GM12878 (cell line): ENCODE results near the gene HTRA3. TPM values are rescaled to one million over a fixed set of nuclear protein-coding genes. Genes with fewer than 3 reads are reported as not detected.

Experiments used
- ATAC-seq: fragments of 200-7000 bp; cut with Tn5 transposase; 3 replicates; pipeline ENCODE4 v1.9.1; 2020; ENCODE audit warnings: mild to moderate bottlenecking, moderate library complexity
- BruUV-seq: library from RNA; stranded (reverse); fragments of 400-500 nt; replicated peaks from 2 replicates; lab custom pipeline; 2021; lab: Mats Ljungman, UMichigan
- CTCF ChIA-PET: fragments of 300-600 bp; sonication (Branson Sonifier 250); formaldehyde crosslinking; extraction: SDS; loops from one replicate; lab custom pipeline; 2021; ENCODE audit warnings: inconsistent platforms; lab: Yijun Ruan, JAX
- POLR2A ChIA-PET: fragments of 350-600 bp; formaldehyde crosslinking; extraction: SDS; loops from one replicate; lab custom pipeline; 2021; ENCODE audit warnings: inconsistent platforms; lab: Charles Lee
- RAD21 ChIA-PET: fragments of 300-600 bp; sonication (Branson Sonifier 250); formaldehyde crosslinking; loops from one replicate; lab custom pipeline; 2023; ENCODE audit warnings: antibody characterized with exemption; ENCODE audit not compliant: unreplicated experiment; lab: Charles Lee
- SMC1A ChIA-PET: fragments of 300-600 bp; sonication (Branson Sonifier 250); formaldehyde crosslinking; loops from one replicate; lab custom pipeline; 2023; ENCODE audit not compliant: unreplicated experiment, uncharacterized antibody; lab: Charles Lee
- DNase-seq: peaks from one replicate; pipeline ENCODE4 v3.0.0-alpha.2; 2011; ENCODE audit warnings: low read depth, low spot score
- FAIRE-seq: peaks from 3 replicates; lab custom pipeline; 2011; peaks lifted over from hg19 to GRCh38; lab: Jason Lieb, UNC
- H2AFZ ChIP-seq: 2 replicates; pipeline ENCODE4 v1.6.0; 2011; ENCODE audit warnings: low read depth, low read length, control low read depth; ENCODE audit not compliant: control insufficient read depth
- H3K27ac ChIP-seq: 2 replicates; pipeline ENCODE4 v1.5.1; 2011; ENCODE audit warnings: control low read depth; ENCODE audit not compliant: control insufficient read depth, insufficient read depth
- H3K27me3 ChIP-seq, 2 experiments: replicated peaks in 1 of 2; 2 replicates each; pipeline versions ENCODE4 v1.6.0 to v1.6.1; 2011; ENCODE audit warnings: low read length in 1 of 2; ENCODE audit not compliant: control insufficient read depth in 2 of 2, insufficient read depth in 2 of 2
- H3K36me3 ChIP-seq, 2 experiments: 2 replicates each; pipeline ENCODE4 v1.5.1; 2011; ENCODE audit warnings: low read length in 1 of 2; ENCODE audit not compliant: control insufficient read depth in 2 of 2, insufficient read depth in 2 of 2
- H3K4me1 ChIP-seq: 2 replicates; pipeline ENCODE4 v1.6.1; 2011; ENCODE audit warnings: mild to moderate bottlenecking, low read length, moderate library complexity, mixed read lengths; ENCODE audit not compliant: control insufficient read depth, insufficient read depth
- H3K4me2 ChIP-seq: 2 replicates; pipeline ENCODE4 v1.6.0; 2011; ENCODE audit warnings: control low read depth; ENCODE audit not compliant: control insufficient read depth, insufficient read depth
- H3K4me3 ChIP-seq: fragments of 200-600 bp; sonication (generic); 2 replicates; pipeline ENCODE4 v1.5.1; 2016
- H3K79me2 ChIP-seq: 2 replicates; pipeline ENCODE4 v1.6.0; 2011; ENCODE audit warnings: low read length; ENCODE audit not compliant: control insufficient read depth, insufficient read depth
- H3K9ac ChIP-seq: 2 replicates; pipeline ENCODE4 v1.8.0; 2011; ENCODE audit warnings: low read length, control low read depth, mixed read lengths; ENCODE audit not compliant: control insufficient read depth, insufficient read depth
- H3K9me3 ChIP-seq: replicated peaks from 3 replicates; pipeline ENCODE4 v1.5.1; 2011; ENCODE audit warnings: mild to moderate bottlenecking, low read length; ENCODE audit not compliant: control insufficient read depth, insufficient read depth
- H4K20me1 ChIP-seq: 2 replicates; pipeline ENCODE4 v1.6.0; 2011; ENCODE audit not compliant: control insufficient read depth, insufficient read depth
- CHD2 ChIP-seq: IDR thresholded peaks from 2 replicates; pipeline ENCODE4 v1.6.1; 2011; ENCODE audit warnings: low read depth, low read length, improper control_type of control experiment, borderline replicate concordance
- EED ChIP-seq: sonication (generic); IDR thresholded peaks from 2 replicates; pipeline ENCODE4 v1.6.1; 2016; ENCODE audit warnings: antibody characterized with exemption, low read depth
- EP300 ChIP-seq, 2 experiments: fragments of 150-350 bp in 1 of 2; IDR thresholded peaks; 2 replicates each; pipeline ENCODE4 v1.6.1; 2011 to 2012; ENCODE audit warnings: low read depth in 2 of 2, low read length in 2 of 2, borderline replicate concordance in 1 of 2, improper control_type of control experiment in 1 of 2, inconsistent platforms in 1 of 2; ENCODE audit not compliant: control insufficient read depth in 1 of 2
- ETV6 ChIP-seq, 2 experiments: fragments of 450-650 bp in 1 of 2; IDR thresholded peaks in 1 of 2; conservative IDR thresholded peaks in 1 of 2; 2 replicates each; pipeline ENCODE4 v1.6.1; 2014; ENCODE audit warnings: antibody characterized with exemption in 1 of 2, borderline replicate concordance in 1 of 2, low read depth in 1 of 2, mild to moderate bottlenecking in 1 of 2, moderate library complexity in 1 of 2
- LARP7 ChIP-seq: fragments of 450-650 bp; IDR thresholded peaks from 2 replicates; pipeline ENCODE4 v1.6.1; 2017; ENCODE audit warnings: mild to moderate bottlenecking
- NBN ChIP-seq: fragments of 450-650 bp; IDR thresholded peaks from 2 replicates; pipeline ENCODE4 v1.6.1; 2016
- POLR2A ChIP-seq: IDR thresholded peaks from 2 replicates; pipeline ENCODE4 v1.6.1; 2011; ENCODE audit warnings: low read depth, mild to moderate bottlenecking, low read length
- RCOR1 ChIP-seq: conservative IDR thresholded peaks from 2 replicates; pipeline ENCODE4 v1.6.1; 2012; ENCODE audit warnings: low read depth, low read length, improper control_type of control experiment
- RFX5 ChIP-seq: IDR thresholded peaks from 2 replicates; pipeline ENCODE4 v1.6.1; 2011; ENCODE audit warnings: low read depth, low read length, improper control_type of control experiment
- RUNX3 ChIP-seq: IDR thresholded peaks from 2 replicates; pipeline ENCODE4 v1.6.1; 2012; ENCODE audit warnings: low read length, inconsistent platforms
- SMC3 ChIP-seq: IDR thresholded peaks from 2 replicates; pipeline ENCODE4 v1.6.1; 2011; ENCODE audit warnings: low read length, improper control_type of control experiment, borderline replicate concordance
- YY1 ChIP-seq: IDR thresholded peaks from 2 replicates; pipeline ENCODE4 v1.6.1; 2011; ENCODE audit warnings: low read depth, mild to moderate bottlenecking, low read length
- ZNF24 ChIP-seq: fragments of 450-650 bp; IDR thresholded peaks from 2 replicates; pipeline ENCODE4 v1.6.1; 2017; ENCODE audit warnings: antibody characterized with exemption, mild to moderate bottlenecking
- whole genome bisulfite sequencing: methylation state at CpG from one replicate; pipeline ENCODE4 v1.1.6; 2016; ENCODE audit warnings: low lambda C conversion rate; ENCODE audit not compliant: insufficient replicate concordance, insufficient coverage; ENCODE audit errors: missing lambda C conversion rate; 5-methylcytosine and 5-hydroxymethylcytosine counted together
- in situ Hi-C: fragments of 300-500 bp; cut with MboI; formaldehyde crosslinking; loops from 9 replicates; pipeline ENCODE4 v1.14.3; 2018; ENCODE audit warnings: mixed read lengths
- intact Hi-C: fragments of 100-400 bp; cut with micrococcal nuclease; formaldehyde crosslinking; loops from one replicate; pipeline ENCODE4 v1.14.2; 2022; ENCODE audit not compliant: unreplicated experiment
- polyA plus RNA-seq, 11 experiments: library from polyadenylated mRNA; depleted of rRNA in 4 of 11; unstranded in 6 of 11; stranded (reverse) in 5 of 11; fragments of >200 nt; fragmentation: Nextera tagmentation in 4 of 11; fragmentation: Illumina TruSeq in 1 of 11; extraction: Ambion mirVana in 4 of 11; extraction: Trizol in 1 of 11; gene quantifications; 1 replicate in 1 of 11; 2 replicates in 10 of 11; pipeline versions ENCODE4 v1.2.1 to v1.2.3, GENCODE V29; 2011 to 2016; ENCODE audit warnings: inconsistent platforms in 2 of 11, missing spikeins in 2 of 11, low read depth in 1 of 11
- total RNA-seq, 4 experiments: library from RNA; depleted of rRNA in 3 of 4; stranded (reverse); fragments of >200 nt in 3 of 4; fragmentation: Illumina TruSeq in 1 of 4; extraction: Trizol in 1 of 4; gene quantifications; 2 replicates each; pipeline versions ENCODE4 v1.2.1 to v1.2.3, GENCODE V29; 2013 to 2021
- TF ChIP-seq, protein P1 (sequence below): IDR thresholded peaks from 2 replicates; pipeline ENCODE4 v1.6.1; 2011; ENCODE audit warnings: low read depth, mild to moderate bottlenecking, low read length, moderate library complexity, borderline replicate concordance; ENCODE audit errors: extremely low read depth
- TF ChIP-seq, protein P2 (sequence below): IDR thresholded peaks from 2 replicates; pipeline ENCODE4 v1.6.1; 2012; ENCODE audit warnings: low read length, inconsistent platforms
- TF ChIP-seq, protein P3 (sequence below): IDR thresholded peaks from 2 replicates; pipeline ENCODE4 v1.6.1; 2012; ENCODE audit warnings: mild to moderate bottlenecking, low read depth, low read length
- TF ChIP-seq, protein P4 (sequence below): fragments of 450-650 bp; IDR thresholded peaks from 2 replicates; pipeline ENCODE4 v1.6.1; 2016; ENCODE audit warnings: mild to moderate bottlenecking

Gene HTRA3
- total and polyA plus RNA-seq, 10 of the 15 experiments (the other 5 are each of a cell fraction or from before 2014, with no cell fraction given) = 0.04 to 1.2 (median 0.08) TPM; not detected in 7

DNA sequence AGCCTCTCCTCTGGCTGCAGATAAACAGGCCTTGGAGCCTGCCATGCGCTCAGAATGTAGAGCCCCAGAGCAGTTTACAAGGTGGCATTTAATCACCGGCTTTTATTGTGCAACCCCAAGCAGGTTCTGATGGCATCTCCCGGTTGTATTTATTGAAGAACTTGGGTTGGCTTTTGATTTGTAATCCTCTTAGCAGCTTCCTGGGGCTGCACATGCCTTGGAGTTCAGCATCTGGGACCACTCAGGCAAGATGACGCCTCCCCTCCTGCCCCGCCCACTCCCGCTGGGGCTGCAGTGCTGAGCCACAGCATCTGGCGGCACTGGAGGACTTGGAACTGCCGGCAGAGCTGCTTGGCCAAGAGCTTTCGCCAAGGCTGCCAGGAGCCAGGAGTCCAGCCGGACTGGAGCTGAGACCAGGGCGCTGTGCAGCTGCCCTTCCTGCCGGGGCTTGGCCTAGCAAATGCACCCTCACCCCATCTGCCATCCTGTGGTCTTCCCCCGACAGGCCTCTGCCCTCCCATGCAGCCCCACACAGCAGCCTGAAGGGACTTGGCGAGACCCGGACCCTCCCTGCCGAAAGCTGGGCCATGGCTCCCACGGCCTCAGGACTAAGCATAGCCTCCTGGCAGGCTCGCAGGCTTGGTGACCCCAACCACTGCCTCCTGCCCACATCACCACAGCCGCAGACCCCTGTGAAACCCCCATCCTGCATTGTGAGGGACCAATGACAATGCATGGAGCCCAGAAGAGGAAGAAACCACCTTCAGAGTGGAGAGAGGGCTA, 5.4 kb downstream of the HTRA3 start:
- Histone ChIP-seq H2AFZ (no peak overlapping the region), H3K27ac (no peak overlapping the region), H3K36me3 (no peaks in the 10 kb centered on the region), H3K27me3 (peaks cover 2 to 7% of the 10 kb centered on the region in 2 experiments; a peak in 3 of 4 replicates), H3K4me1 (no peaks in the 10 kb centered on the region), H4K20me1 (no peaks in the 10 kb centered on the region), H3K4me3 (no peak overlapping the region), H3K9me3 (no peaks in the 10 kb centered on the region), H3K9ac (no peak overlapping the region), H3K4me2 (no peak overlapping the region), H3K79me2 (no peaks in the 10 kb centered on the region)
- no TSS peak for BruUV-seq
- POLR2A ChIA-PET = no interaction called here
- SMC1A ChIA-PET = no interaction called here
- no peak for DNase-seq
- intact Hi-C loops = no loop called here
- in situ Hi-C loops = no loop called here
- RAD21 ChIA-PET = no interaction called here
- no peak for FAIRE-seq
- no peak for ATAC-seq
- no peak for TF ChIP-seq POLR2A
- TF ChIP-seq EED = no peak
- TF ChIP-seq, protein P1, sequence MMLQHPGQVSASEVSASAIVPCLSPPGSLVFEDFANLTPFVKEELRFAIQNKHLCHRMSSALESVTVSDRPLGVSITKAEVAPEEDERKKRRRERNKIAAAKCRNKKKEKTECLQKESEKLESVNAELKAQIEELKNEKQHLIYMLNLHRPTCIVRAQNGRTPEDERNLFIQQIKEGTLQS = no peak
- no peak for TF ChIP-seq RFX5
- no peak for TF ChIP-seq SMC3
- TF ChIP-seq, protein P2, sequence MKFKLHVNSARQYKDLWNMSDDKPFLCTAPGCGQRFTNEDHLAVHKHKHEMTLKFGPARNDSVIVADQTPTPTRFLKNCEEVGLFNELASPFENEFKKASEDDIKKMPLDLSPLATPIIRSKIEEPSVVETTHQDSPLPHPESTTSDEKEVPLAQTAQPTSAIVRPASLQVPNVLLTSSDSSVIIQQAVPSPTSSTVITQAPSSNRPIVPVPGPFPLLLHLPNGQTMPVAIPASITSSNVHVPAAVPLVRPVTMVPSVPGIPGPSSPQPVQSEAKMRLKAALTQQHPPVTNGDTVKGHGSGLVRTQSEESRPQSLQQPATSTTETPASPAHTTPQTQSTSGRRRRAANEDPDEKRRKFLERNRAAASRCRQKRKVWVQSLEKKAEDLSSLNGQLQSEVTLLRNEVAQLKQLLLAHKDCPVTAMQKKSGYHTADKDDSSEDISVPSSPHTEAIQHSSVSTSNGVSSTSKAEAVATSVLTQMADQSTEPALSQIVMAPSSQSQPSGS = no peak
- no peak for TF ChIP-seq CHD2
- no peak for TF ChIP-seq ZNF24
- no peak for TF ChIP-seq YY1
- TF ChIP-seq RCOR1 = no peak
- TF ChIP-seq ETV6 (conservative IDR thresholded peaks at IDR 0.05 in 1 of 2, IDR thresholded peaks at IDR 0.05 in 1 of 2; ENCODE audit: borderline replicate concordance in 1 of 2, low read depth in 1 of 2) = no peak
- TF ChIP-seq, protein P3, sequence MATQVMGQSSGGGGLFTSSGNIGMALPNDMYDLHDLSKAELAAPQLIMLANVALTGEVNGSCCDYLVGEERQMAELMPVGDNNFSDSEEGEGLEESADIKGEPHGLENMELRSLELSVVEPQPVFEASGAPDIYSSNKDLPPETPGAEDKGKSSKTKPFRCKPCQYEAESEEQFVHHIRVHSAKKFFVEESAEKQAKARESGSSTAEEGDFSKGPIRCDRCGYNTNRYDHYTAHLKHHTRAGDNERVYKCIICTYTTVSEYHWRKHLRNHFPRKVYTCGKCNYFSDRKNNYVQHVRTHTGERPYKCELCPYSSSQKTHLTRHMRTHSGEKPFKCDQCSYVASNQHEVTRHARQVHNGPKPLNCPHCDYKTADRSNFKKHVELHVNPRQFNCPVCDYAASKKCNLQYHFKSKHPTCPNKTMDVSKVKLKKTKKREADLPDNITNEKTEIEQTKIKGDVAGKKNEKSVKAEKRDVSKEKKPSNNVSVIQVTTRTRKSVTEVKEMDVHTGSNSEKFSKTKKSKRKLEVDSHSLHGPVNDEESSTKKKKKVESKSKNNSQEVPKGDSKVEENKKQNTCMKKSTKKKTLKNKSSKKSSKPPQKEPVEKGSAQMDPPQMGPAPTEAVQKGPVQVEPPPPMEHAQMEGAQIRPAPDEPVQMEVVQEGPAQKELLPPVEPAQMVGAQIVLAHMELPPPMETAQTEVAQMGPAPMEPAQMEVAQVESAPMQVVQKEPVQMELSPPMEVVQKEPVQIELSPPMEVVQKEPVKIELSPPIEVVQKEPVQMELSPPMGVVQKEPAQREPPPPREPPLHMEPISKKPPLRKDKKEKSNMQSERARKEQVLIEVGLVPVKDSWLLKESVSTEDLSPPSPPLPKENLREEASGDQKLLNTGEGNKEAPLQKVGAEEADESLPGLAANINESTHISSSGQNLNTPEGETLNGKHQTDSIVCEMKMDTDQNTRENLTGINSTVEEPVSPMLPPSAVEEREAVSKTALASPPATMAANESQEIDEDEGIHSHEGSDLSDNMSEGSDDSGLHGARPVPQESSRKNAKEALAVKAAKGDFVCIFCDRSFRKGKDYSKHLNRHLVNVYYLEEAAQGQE = no peak
- no peak for TF ChIP-seq LARP7
- TF ChIP-seq NBN = no peak
- TF ChIP-seq, protein P4, sequence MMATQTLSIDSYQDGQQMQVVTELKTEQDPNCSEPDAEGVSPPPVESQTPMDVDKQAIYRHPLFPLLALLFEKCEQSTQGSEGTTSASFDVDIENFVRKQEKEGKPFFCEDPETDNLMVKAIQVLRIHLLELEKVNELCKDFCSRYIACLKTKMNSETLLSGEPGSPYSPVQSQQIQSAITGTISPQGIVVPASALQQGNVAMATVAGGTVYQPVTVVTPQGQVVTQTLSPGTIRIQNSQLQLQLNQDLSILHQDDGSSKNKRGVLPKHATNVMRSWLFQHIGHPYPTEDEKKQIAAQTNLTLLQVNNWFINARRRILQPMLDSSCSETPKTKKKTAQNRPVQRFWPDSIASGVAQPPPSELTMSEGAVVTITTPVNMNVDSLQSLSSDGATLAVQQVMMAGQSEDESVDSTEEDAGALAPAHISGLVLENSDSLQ = no peak
- TF ChIP-seq EP300 (IDR thresholded peaks at IDR 0.05; ENCODE audit: borderline replicate concordance in 1 of 2, control insufficient read depth in 1 of 2, low read depth in 2 of 2, low read length in 2 of 2) = no peak
- no peak for TF ChIP-seq RUNX3
- CTCF ChIA-PET = no interaction called here
- 40% methylated on average over 19 of the region's 19 CpGs for WGBS
